ENCODE measurements around the gene MCM7.

The MCM7 gene

GRCh38 chr7:100065452-100066186 is 35.6 kb downstream of the MCM7 start:
- DNase-seq = no peak

GRCh38 chr7:100064162-100064561 is 37.0 kb downstream of the MCM7 start:
- DNase-seq = no peak

GRCh38 chr7:100063376-100063775 is 37.8 kb downstream of the MCM7 start:
- no peak for DNase-seq

GRCh38 chr7:100061518-100062193 is 39.5 kb downstream of the MCM7 start:
- DNase-seq = no peak

- DNase-seq = no peak
Observed at GRCh38 chr7:100059251-100059739, 41.9 kb downstream of the MCM7 start.

- no peak for DNase-seq
Observed at GRCh38 chr7:100057006-100057405, 44.2 kb downstream of the MCM7 start.

- peak; percentile 75 for DNase-seq
Observed at GRCh38 chr7:100053215-100053614, 48.0 kb downstream of the MCM7 start.

GRCh38 chr7:100051611-100052010 is 49.6 kb downstream of the MCM7 start:
- DNase-seq = no peak

- DNase-seq = peak; percentile 93
Observed at GRCh38 chr7:100049441-100050291, 51.5 kb downstream of the MCM7 start, which contains the start of gene ZSCAN21. TSS of gene ZSCAN21 (plus strand) at chr7:100049774. CDS start at chr7:100057007, 7,233 bp downstream.

GRCh38 chr7:100048680-100049079 is 52.5 kb downstream of the MCM7 start:
- DNase-seq = no peak

- no peak for DNase-seq
Observed at GRCh38 chr7:100044718-100045117, 56.5 kb downstream of the MCM7 start.

All from right hindlimb (tissue), 1 donor.